SU-DHL-6 (cell line): Measurements from ENCODE around the gene ERN1.

Experiments
- CTCF ChIP-seq: fragments of 200-600 bp; sonication (generic); IDR thresholded peaks from one replicate; pipeline ENCODE4 v1.5.1; 2017; ENCODE audit warnings: antibody characterized with exemption, mild to moderate bottlenecking, low read length, moderate library complexity; ENCODE audit not compliant: insufficient read depth, poor library complexity, severe bottlenecking
- EZH2phosphoT487 ChIP-seq: fragments of 200-600 bp; sonication (generic), shearing (Covaris generic); conservative IDR thresholded peaks from 2 replicates; pipeline ENCODE4 v1.6.1; 2018; ENCODE audit warnings: mild to moderate bottlenecking, antibody characterized with exemption, low read length, moderate library complexity, mixed read lengths

- TF ChIP-seq CTCF (no peak), EZH2phosphoT487 (no peak)
These were observed 140.2 kb downstream of the ERN1 start for GRCh38 chr17:63989622-63990345.
